SU-DHL-6 (cell line): ENCODE data around the gene HARBI1.

Experiments
- H2AFZ ChIP-seq: fragments of 200-600 bp; sonication (generic); 2 replicates; pipeline ENCODE4 v1.6.1; 2014; ENCODE audit warnings: low read depth, mild to moderate bottlenecking, moderate library complexity, mixed read lengths, antibody characterized with exemption, low read length; ENCODE audit not compliant: severe bottlenecking
- H3F3A ChIP-seq: fragments of 200-600 bp; shearing (Covaris generic); 2 replicates; pipeline ENCODE4 v1.6.0; 2016; ENCODE audit warnings: antibody characterized with exemption, mild to moderate bottlenecking; ENCODE audit not compliant: insufficient read depth
- H3K27ac ChIP-seq: fragments of 200-600 bp; sonication (generic); 2 replicates; pipeline ENCODE4 v1.5.1; 2016; ENCODE audit warnings: low read depth, mild to moderate bottlenecking, low read length, moderate library complexity, mixed read lengths
- H3K27me3 ChIP-seq: fragments of 200-600 bp; sonication (generic), shearing (Covaris generic); 2 replicates; pipeline ENCODE4 v1.6.0; 2014; ENCODE audit warnings: mild to moderate bottlenecking, low read length
- H3K36me3 ChIP-seq: fragments of 200-600 bp; sonication (generic); 2 replicates; pipeline ENCODE4 v1.6.1; 2014; ENCODE audit warnings: mild to moderate bottlenecking, low read length, mixed read lengths
- H3K4me2 ChIP-seq: fragments of 300-600, 200-600 bp; shearing (Covaris generic), sonication (generic); 2 replicates; pipeline ENCODE4 v1.6.0; 2014; ENCODE audit warnings: low read length, low read depth, mild to moderate bottlenecking; ENCODE audit not compliant: poor library complexity, severe bottlenecking
- H3K4me3 ChIP-seq: fragments of 200-600 bp; sonication (generic); 2 replicates; pipeline ENCODE4 v1.5.1; 2014; ENCODE audit warnings: antibody characterized with exemption, low read length, mild to moderate bottlenecking, mixed read lengths; ENCODE audit not compliant: insufficient read depth, poor library complexity, severe bottlenecking
- H3K79me2 ChIP-seq: fragments of 200-600 bp; sonication (generic); 2 replicates; pipeline ENCODE4 v1.6.1; 2014; ENCODE audit warnings: mild to moderate bottlenecking, low read length, moderate library complexity; ENCODE audit not compliant: insufficient read depth
- H3K9ac ChIP-seq: fragments of 200-600 bp; sonication (generic); 2 replicates; pipeline ENCODE4 v1.7.0; 2014; ENCODE audit warnings: mild to moderate bottlenecking, low read length
- H3K9me2 ChIP-seq: fragments of 200-600 bp; sonication (generic); replicated peaks from 2 replicates; pipeline ENCODE4 v1.6.1; 2014; ENCODE audit warnings: low read length; ENCODE audit not compliant: insufficient read depth
- H3K9me3 ChIP-seq: fragments of 200-600 bp; sonication (generic); 2 replicates; pipeline ENCODE4 v1.6.1; 2014; ENCODE audit warnings: low read length, mixed read lengths; ENCODE audit not compliant: insufficient read depth
- H4K20me1 ChIP-seq: fragments of 200-600 bp; sonication (generic); 2 replicates; pipeline ENCODE4 v1.6.1; 2014; ENCODE audit warnings: low read depth, mild to moderate bottlenecking, antibody characterized with exemption, low read length, moderate library complexity, mixed read lengths
- EZH2phosphoT487 ChIP-seq: fragments of 200-600 bp; sonication (generic), shearing (Covaris generic); conservative IDR thresholded peaks from 2 replicates; pipeline ENCODE4 v1.6.1; 2018; ENCODE audit warnings: mild to moderate bottlenecking, antibody characterized with exemption, low read length, moderate library complexity, mixed read lengths
- TF ChIP-seq, protein P1 (sequence below): fragments of 200-600 bp; sonication (generic); IDR thresholded peaks from one replicate; pipeline ENCODE4 v1.5.1; 2017; ENCODE audit warnings: antibody characterized with exemption, mild to moderate bottlenecking, low read length, moderate library complexity; ENCODE audit not compliant: insufficient read depth, poor library complexity, severe bottlenecking

Gene HARBI1

DNA sequence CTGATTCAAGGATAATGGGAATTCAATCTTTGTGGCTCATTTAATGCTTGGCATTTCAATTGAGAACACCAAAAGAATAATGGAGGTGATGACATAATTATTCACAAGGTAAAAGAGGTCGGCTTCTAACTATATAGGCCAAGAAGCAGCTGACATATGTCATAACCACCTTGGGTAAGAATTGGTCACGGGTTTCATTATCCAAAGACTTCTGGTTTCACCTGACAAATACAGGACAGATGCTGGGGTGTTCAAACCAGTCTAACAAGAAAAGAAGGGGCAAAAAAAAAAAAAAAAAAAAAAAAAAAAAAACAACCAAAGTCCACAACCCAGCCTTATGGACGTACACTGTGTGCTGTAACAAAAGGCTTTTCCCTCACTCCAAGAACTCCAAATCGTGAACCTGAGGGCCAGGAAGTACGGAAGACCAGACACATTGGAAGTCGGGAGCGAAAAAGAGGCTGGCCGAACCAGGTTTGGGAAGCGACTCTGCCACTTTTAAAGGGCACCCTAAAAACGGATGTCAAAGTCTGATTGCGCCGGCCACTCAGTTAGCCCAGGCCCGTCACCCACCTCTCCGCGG is 385 bp downstream of the HARBI1 start:
- Histone ChIP-seq H3K27ac (peak overlapping the region; percentile 45), H3F3A (no peaks in the 10 kb centered on the region; the same call in 1 of the 2 replicates), H3K9me2 (no peaks in the 10 kb centered on the region), H3K9ac (peak overlapping the region; percentile 86), H4K20me1 (no peaks in the 10 kb centered on the region), H3K36me3 (peaks cover 2% of the 10 kb centered on the region; the same call in 1 of the 2 replicates), H3K9me3 (no peaks in the 10 kb centered on the region), H3K79me2 (peaks cover 34% of the 10 kb centered on the region), H3K27me3 (no peaks in the 10 kb centered on the region), H3K4me2 (peak overlapping the region; percentile 91), H2AFZ (peak overlapping the region; percentile 95), H3K4me3 (peak overlapping the region; percentile 97)
- TF ChIP-seq EZH2phosphoT487: no peak
- TF ChIP-seq, protein P1, sequence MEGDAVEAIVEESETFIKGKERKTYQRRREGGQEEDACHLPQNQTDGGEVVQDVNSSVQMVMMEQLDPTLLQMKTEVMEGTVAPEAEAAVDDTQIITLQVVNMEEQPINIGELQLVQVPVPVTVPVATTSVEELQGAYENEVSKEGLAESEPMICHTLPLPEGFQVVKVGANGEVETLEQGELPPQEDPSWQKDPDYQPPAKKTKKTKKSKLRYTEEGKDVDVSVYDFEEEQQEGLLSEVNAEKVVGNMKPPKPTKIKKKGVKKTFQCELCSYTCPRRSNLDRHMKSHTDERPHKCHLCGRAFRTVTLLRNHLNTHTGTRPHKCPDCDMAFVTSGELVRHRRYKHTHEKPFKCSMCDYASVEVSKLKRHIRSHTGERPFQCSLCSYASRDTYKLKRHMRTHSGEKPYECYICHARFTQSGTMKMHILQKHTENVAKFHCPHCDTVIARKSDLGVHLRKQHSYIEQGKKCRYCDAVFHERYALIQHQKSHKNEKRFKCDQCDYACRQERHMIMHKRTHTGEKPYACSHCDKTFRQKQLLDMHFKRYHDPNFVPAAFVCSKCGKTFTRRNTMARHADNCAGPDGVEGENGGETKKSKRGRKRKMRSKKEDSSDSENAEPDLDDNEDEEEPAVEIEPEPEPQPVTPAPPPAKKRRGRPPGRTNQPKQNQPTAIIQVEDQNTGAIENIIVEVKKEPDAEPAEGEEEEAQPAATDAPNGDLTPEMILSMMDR: no peak

DNA sequence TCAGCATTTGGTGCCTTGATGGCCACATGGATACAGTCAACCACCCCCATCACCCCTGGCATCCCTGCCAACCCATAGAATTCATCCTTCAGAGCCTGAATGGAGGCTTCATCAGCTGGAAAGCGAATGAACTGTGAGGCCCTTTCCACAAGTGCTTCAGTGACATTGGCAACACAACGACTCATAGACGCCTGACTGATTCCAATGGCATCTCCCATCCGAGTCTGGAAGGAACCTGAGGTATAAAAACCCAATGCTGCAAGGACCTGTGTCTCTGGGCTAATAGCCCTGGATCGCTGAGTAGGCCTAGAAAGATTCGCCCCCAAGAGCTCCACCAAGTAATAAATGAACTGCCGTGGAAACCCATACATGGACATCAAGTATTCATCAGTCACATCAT is 1.3 kb downstream of the HARBI1 start:
- H3K4me3 ChIP-seq: no peak overlapping the region
- no peaks in the 10 kb centered on the region for H4K20me1 ChIP-seq
- H3K4me2 ChIP-seq: peak overlapping the region; percentile 91
- no peaks in the 10 kb centered on the region; the same call in 1 of the 2 replicates for H3F3A ChIP-seq
- H3K79me2 ChIP-seq: peaks cover 34% of the 10 kb centered on the region
- no peaks in the 10 kb centered on the region for H3K36me3 ChIP-seq
- H3K9me3 ChIP-seq: no peaks in the 10 kb centered on the region
- no peak overlapping the region for H2AFZ ChIP-seq
- 0 out of 2 replicates have a peak overlapping the region, but pooled peaks have one; percentile 86 for H3K9ac ChIP-seq
- no peak for TF ChIP-seq EZH2phosphoT487
- TF ChIP-seq, protein P1: no peak
- no peaks in the 10 kb centered on the region for H3K27me3 ChIP-seq
- no peaks in the 10 kb centered on the region for H3K9me2 ChIP-seq
- no peak overlapping the region for H3K27ac ChIP-seq

DNA sequence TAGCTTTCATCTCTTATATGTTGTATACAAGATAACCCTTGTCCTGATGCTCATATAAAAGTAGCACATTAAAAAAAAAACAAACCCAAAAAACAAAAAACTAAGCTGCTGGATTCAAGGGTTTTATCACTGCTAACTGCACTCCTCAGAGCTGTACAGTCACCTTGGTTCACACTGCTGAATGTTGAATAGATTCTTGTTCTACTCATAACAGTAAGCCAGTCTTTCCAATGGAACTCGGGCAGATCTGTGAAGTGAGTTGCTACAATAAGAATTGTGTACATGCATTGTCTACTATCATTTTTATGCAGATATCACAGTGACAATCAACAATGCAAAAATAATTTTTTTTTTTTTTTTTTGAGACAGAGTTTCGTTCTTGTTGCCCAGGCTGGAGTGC is 4.7 kb downstream of the HARBI1 start:
- Histone ChIP-seq H3K27ac (no peak overlapping the region), H3K27me3 (no peaks in the 10 kb centered on the region), H3K4me3 (no peak overlapping the region), H3F3A (no peaks in the 10 kb centered on the region), H3K9ac (no peak overlapping the region), H3K9me3 (no peaks in the 10 kb centered on the region), H2AFZ (no peak overlapping the region), H3K79me2 (peaks cover 3% of the 10 kb centered on the region), H4K20me1 (no peaks in the 10 kb centered on the region), H3K9me2 (no peaks in the 10 kb centered on the region), H3K4me2 (no peak overlapping the region), H3K36me3 (no peaks in the 10 kb centered on the region)
- TF ChIP-seq, protein P1: no peak
- TF ChIP-seq EZH2phosphoT487: no peak
